BE2C (cell line): Measurements from ENCODE around the gene SLC39A7.
"Not testable (repeated sequence)": the region's sequence is repeated elsewhere in the genome, so short reads cannot be mapped to it uniquely, and the experiment has no call there.

Experiments
- DNase-seq: peaks from one replicate; pipeline ENCODE4 v3.0.0-alpha.2; 2020
- H3K27me3 ChIP-seq: fragments of 250-450 bp; sonication (Bioruptor Pico); 2 replicates; pipeline ENCODE4 v1.5.1; 2020; ENCODE audit warnings: mild to moderate bottlenecking
- H3K36me3 ChIP-seq: fragments of 250-450 bp; sonication (Bioruptor Pico); 2 replicates; pipeline ENCODE4 v1.5.1; 2020; ENCODE audit warnings: mild to moderate bottlenecking
- H3K4me1 ChIP-seq: fragments of 250-450 bp; sonication (Bioruptor Pico); 2 replicates; pipeline ENCODE4 v1.5.1; 2020
- H3K4me3 ChIP-seq: 2 replicates; pipeline ENCODE4 v1.5.1; 2011; ENCODE audit warnings: low read depth, low read length
- H3K9me3 ChIP-seq: fragments of 250-450 bp; sonication (Bioruptor Pico); 2 replicates; pipeline ENCODE4 v1.5.1; 2020
- TF ChIP-seq, protein P1 (sequence below): IDR thresholded peaks from 2 replicates; pipeline ENCODE4 v1.5.1; 2012; ENCODE audit warnings: mild to moderate bottlenecking, low read depth, low read length

Gene SLC39A7

DNA sequence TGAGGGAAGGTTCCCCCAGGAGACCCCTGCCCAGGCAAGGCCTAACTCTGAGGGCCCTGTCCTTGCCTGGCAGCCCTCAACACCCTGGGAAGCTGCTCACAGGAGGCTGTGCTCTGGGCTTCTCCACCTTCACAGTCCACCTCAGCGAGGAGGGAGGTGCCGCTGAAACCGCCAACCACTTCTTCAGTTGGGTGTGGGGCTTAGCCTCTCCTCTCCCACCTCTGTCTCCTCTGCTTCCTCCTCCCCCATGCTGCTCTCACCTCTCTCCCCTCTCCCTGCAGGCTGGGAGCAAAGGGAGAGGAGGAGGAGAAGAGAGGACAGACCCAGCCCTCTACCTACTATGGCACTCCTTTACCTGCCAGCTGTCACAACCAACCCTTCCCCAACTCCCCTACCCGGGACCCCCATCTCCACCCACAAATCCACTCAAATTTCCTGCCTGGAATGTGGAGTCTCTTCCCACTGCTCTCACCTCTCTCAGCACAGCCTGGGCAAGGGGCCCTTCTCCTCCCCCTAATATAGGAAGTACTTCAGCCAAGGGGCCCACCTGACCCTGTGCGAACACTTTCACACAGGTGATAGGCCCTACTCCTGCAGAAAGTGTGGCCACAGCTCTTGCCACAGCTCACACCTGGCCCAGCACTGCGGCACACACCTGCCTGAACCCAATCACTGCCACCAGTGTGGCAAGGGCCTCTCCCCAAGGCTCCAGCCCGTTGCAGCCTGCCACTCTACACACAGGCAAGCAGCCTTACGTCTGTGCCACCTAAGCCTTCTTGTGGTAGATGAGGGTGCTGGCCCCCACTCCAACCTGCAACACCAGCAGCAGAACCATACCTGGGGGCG, 14.8 kb downstream of the SLC39A7 start:
- no peaks in the 10 kb centered on the region for H3K4me1 ChIP-seq
- H3K4me3 ChIP-seq: no peak overlapping the region
- DNase-seq: no peak
- H3K36me3 ChIP-seq: no peaks in the 10 kb centered on the region
- TF ChIP-seq, protein P1, sequence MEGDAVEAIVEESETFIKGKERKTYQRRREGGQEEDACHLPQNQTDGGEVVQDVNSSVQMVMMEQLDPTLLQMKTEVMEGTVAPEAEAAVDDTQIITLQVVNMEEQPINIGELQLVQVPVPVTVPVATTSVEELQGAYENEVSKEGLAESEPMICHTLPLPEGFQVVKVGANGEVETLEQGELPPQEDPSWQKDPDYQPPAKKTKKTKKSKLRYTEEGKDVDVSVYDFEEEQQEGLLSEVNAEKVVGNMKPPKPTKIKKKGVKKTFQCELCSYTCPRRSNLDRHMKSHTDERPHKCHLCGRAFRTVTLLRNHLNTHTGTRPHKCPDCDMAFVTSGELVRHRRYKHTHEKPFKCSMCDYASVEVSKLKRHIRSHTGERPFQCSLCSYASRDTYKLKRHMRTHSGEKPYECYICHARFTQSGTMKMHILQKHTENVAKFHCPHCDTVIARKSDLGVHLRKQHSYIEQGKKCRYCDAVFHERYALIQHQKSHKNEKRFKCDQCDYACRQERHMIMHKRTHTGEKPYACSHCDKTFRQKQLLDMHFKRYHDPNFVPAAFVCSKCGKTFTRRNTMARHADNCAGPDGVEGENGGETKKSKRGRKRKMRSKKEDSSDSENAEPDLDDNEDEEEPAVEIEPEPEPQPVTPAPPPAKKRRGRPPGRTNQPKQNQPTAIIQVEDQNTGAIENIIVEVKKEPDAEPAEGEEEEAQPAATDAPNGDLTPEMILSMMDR: no peak
- H3K9me3 ChIP-seq: no peaks in the 10 kb centered on the region
- peaks cover 23% of the 10 kb centered on the region for H3K27me3 ChIP-seq

DNA sequence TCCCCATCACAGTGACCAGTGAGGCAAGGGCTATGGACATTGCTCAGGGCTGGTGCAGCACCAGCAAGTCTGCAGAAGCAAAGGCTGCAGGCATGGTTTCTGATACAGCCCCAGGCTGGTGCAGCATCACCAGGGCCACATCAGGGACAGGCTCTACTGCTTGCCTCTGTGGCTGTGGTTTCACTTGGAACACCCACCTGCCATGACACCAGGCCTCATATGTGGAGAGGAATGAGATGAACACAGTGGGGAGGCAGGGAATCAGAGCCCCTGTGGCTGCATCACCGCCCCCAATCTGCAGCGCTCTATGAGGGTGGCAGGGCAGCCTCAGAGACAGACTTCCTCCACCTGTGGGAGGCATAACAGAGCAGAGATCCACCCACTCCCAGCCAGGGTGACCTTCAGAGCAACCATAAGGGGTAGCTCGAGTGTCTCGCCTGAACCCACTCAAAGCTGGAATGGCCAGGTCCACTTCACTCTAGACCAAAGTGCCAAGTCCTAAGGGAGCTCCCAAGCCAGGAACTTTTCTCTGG, 15.5 kb downstream of the SLC39A7 start:
- Histone ChIP-seq H3K27me3 (peaks cover 23% of the 10 kb centered on the region), H3K4me1 (no peaks in the 10 kb centered on the region), H3K36me3 (no peaks in the 10 kb centered on the region), H3K4me3 (no peak overlapping the region), H3K9me3 (no peaks in the 10 kb centered on the region)
- TF ChIP-seq, protein P1: no peak
- no peak for DNase-seq

DNA sequence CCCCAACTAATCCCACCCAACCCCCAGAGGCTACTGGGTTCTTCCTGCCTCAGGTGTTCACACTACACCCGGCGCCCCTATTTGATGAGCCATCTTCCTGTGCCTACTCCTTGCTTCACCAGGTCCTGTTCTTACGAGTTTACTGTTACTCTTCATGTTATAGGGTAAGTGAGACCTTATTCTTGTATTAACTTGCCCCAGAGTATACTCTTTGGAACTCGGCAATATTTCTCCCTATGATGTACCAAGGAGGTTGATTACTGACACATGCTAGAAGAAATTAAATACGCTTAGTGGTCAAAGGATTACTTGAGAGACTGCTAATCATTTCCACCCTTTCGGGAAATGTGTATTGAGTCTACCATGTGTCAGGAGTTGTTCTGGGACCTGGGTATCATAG, 16.6 kb downstream of the SLC39A7 start:
- Histone ChIP-seq H3K4me3 (no peak overlapping the region), H3K4me1 (no peaks in the 10 kb centered on the region), H3K27me3 (peaks cover 23% of the 10 kb centered on the region), H3K9me3 (no peaks in the 10 kb centered on the region), H3K36me3 (no peaks in the 10 kb centered on the region)
- TF ChIP-seq, protein P1: no peak
- DNase-seq: no peak

DNA sequence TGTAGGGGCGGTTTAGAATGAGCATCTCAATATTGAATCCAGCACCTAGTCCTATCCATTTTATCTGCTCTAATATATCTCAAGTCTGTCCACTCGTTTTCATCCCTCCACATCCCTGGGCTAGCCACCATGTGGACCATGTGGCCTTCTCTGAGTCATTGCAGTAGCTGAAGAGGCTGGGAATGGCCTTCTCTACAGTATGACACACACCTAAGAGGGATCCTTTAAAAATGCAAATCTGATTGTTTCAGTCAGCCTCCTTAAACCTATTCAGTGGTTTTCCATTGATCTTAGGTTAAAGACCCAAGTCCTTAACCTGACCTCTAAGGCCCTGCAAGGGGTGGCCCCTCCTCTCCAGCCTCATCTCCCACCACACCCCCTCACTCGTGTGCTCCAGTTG, 17.0 kb downstream of the SLC39A7 start:
- TF ChIP-seq, protein P1: no peak
- Histone ChIP-seq H3K9me3 (no peaks in the 10 kb centered on the region), H3K4me3 (no peak overlapping the region), H3K4me1 (no peaks in the 10 kb centered on the region), H3K36me3 (no peaks in the 10 kb centered on the region), H3K27me3 (peaks cover 23% of the 10 kb centered on the region)
- DNase-seq: no peak

DNA sequence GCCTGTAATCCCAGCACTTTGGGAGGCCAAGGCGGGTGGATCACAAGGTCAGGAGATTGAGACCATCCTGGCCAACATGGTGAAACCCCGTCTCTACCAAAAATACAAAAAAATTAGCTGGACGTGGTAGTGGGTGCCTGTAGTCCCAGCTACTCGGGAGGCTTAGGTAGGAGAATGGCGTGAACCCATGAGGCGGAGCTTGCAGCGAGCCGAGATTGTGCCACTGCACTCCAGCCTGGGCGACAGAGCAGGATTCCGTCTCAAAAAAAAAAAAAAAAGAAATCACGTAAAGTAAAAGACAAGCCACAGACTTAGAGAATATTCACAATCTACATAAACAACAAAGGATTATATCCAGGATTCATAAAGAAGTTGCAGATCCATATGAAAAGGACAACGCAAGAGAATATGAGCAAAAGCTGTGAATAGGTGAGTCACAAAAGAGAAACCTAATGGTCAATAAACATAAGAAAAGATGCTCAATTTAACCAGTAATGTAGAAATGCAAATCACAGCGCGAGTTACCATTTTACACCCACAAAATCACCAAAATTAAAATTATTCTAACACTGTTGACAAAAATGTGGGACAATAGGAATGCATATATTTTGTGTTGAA, 25.9 kb downstream of the SLC39A7 start:
- H3K4me1 ChIP-seq, DNase-seq, H3K9me3 ChIP-seq, H3K4me3 ChIP-seq, H3K36me3 ChIP-seq: not testable (repeated sequence)
- peaks cover 15% of the 10 kb centered on the region for H3K27me3 ChIP-seq

DNA sequence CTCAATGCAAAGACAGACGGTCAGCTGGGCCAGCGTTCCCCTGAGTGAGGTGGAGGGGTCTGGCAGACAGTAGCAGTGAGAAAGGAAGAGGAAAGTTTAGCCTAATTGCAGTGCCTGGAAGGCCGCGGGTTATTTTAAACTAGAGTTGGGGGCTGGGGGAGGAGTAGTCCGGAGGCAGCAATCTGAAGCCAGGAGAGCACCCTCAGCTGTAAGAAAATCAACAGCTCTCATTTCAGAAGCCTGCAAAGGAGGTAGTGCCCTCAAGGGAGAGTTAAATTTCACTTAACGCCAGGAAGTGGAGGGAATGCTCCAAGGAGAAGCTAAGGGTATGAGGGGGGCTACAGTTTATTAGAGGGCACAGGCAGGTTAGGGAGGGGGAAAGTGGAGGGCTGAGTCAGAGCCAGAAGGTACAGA, 34.6 kb downstream of the SLC39A7 start:
- Histone ChIP-seq H3K27me3 (peaks cover 13% of the 10 kb centered on the region), H3K4me1 (no peaks in the 10 kb centered on the region)
- no peak for DNase-seq

More for the DNA sequence above, 34.6 kb downstream of the SLC39A7 start:
- no peaks in the 10 kb centered on the region for H3K9me3 ChIP-seq
- no peaks in the 10 kb centered on the region for H3K36me3 ChIP-seq
- TF ChIP-seq, protein P1: no peak
- no peak overlapping the region for H3K4me3 ChIP-seq
